Kidney glomerular epithelial cell (primary cell): ENCODE measurements around the gene MTFP1.
"Not testable (repeated sequence)": the region's sequence is repeated elsewhere in the genome, so short reads cannot be mapped to it uniquely, and the experiment has no call there.

Experiments used
- DNase-seq: peaks from one replicate; lab custom pipeline; 2025; lab: John Stamatoyannopoulos, UW

MTFP1 gene

DNA sequence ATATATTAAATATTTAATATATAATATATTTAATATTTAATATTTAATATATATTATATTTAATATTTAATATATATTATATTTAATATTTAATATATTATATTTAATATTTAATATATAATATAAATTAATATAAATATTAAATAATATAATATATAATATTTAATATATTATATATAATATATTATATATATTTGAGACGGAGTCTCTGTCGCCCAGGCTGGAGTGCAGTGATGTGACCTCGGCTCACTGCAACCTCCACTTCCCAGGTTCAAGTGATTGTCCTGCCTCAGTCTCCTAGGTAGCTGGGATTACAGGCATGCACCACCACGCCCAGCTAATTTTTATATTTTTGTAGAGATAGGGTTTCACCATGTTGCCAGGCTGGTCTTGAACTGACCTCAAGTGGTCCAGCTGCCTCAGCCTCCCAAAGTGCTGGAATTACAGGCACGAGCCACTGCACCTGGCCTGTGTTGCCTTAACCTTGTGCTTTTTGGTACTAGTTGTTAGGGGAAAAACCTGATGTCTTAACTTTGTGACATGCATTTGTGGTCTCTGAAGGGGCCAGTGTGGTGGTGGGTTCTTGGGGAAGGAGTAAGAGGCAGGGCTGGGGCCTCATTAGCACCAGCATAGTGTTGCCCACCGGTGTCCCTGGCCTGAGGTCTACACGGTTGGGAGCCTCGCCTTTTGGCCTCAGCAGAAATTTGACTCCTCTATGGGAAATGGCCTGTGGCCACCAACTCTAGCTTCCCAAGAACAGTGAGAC is 29.7 kb downstream of the MTFP1 start:
- DNase-seq: no peak

DNA sequence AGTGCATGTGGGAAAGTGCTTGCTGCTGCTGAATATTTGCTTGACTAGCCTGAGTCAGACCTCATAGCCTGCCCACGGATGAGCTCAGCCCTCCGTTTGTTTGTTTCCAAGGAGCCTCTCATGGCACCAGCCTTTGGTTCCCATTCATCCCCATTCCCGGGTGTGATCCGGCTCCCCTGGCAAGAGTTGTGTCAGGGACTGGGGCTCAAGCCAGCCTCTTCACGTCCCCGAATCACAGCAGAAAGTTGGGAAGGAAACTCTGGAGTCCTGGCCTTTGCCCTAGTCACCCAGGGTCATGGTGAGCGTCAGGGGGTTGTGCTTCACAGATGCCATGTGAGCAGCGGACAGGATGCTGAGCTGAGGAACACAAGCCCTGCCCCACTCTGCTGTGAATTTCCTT is 32.4 kb downstream of the MTFP1 start:
- no peak for DNase-seq

DNA sequence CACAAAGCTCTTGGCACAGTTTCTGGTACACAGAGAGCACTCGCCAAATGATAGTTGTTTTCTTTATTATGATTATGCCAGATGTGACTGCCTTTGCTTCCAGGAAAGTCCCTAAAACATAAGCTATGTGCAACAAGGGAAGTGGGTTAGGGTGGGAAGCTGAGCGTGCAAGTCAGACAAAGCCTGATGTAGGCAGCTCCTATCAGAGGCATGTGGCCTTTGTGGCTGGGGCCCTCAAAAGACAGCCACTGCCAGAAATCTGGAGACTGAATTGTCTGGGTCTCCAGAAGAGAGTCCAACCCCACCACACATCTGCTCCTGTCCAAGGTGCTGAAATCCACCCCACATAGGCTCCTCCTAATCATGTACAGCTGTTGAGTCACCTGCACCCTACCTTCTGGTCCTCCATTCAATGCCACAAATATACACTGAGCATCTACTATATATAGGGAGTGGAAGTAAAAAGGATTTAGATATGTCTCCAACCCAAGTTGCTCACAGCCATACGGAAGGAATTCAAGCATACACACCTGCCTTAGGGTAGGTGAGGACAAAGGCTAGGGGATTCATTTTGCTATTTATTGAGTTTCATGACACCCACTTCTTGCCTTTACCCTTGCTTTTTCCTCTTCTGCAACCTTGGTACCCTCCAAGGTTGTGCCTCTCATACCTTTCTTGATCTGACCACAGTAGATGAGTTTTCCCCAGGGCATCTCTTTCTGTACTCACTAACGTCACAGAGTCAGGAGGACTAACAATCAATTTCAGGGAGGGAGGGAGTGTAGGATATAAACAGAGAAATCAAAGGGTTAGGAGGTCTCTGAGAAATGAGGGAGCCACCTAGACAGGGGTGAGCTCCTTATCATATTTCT is 33.8 kb downstream of the MTFP1 start:
- no peak for DNase-seq

DNA sequence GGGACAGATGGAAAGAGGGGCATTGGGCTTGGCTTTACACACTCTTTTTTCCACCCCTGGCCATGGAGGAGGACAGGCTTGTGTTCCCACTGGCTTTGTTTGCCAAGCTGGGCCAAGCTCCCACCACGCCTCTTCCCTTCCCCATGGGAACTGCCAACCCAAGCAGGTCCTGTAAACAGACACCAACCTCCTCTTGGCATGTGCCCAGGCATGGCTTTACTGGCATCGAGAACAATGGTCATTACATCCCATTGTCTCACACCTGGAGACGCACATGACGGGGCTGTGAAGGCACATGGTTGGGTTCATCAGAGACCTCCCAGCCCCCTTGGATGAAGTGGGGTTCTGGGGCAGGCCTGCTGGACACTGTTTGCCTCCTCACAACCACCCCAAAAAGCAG is 34.6 kb downstream of the MTFP1 start:
- DNase-seq: no peak

DNA sequence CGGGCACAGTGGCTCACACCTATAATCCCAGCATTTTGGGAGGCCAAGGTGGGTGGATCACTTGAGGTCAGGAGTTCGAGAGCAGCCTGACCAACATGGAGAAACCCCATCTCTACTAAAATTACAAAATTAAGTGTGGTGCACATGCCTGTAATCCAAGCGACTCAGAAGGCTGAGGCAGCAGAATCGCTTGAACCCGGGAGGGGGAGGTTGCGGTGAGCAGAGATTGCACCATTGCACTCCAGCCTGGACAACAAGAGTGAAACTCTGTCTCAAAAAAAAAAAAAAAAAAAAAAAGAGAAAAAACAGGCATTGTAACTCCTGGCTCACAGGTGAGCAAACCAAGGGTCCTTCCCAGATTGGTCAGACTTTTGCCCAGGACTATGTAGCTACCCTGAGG is 35.0 kb downstream of the MTFP1 start:
- not testable (repeated sequence) for DNase-seq

DNA sequence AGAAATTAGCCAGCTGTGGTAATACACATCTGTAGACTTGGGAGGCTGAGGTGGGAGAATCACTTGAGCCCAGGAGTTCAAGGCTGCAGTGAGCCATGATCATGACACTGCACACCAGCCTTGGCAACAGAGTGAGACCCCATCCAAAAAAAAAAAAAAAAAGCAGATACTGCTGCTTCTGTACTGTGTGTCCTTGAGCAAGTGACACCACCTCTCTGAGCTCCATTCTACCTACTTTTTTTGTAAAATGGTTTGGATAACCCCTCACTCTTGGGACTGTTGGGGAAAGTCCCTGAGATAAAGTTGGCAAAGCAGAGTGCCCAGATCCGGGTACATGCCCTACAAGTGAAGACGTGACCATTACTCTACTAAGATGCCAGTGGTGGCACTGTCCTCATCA is 43.6 kb downstream of the MTFP1 start:
- no peak for DNase-seq

DNA sequence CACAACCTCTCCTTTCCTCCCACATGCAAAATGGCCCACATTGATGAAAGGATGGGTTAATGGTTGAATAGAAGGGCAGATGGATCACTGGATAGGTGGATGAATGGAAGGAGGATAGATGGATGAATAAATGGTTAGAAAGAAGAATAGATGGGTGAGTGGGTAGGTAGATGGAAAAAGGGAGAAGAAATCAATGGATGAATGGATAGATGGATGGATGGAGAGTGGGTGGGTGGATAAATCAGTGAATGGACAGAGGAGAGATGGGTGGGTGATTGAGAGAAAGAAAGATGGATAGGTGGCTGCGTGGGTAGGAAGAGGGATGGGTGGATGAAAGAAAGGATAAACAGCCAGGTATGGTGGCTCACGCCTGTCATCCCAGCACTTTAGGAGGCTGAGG is 45.1 kb downstream of the MTFP1 start:
- no peak for DNase-seq

DNA sequence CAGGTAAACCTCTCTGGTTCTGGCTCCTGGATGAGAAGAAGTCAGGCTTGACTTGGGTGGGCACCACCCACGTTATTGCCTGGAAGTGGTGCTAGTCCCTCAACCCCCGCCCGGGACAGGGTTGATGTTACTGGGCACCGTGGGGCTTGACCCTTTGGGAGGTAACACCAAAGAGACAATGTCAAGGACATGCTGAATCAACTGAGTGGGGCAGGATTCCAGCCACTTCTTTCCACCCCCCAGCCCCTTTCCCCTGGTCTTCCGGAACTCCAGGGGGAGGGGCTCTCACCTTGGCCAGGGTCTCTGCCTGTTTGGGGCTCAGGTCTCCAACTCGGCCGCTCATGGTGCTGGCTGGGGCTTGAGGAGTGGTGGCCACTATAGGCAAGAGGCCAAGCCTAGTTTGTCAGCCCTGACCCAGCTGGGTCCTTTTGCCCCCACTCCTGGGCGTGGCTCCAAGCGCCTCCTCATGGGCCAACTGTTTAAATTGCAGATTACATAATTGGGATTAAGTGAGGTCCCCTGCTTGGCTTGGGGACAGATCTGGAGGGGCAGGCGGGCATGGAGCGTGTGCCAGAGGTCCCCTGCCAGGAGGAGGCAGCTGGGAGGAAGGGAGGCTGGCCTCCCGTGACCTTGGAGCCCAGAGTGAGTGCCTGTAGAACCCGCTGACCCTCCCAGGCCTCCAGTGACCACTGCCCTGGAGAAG is 46.2 kb downstream of the MTFP1 start, which contains the start of gene SEC14L3:
Gene SEC14L3, minus strand, starts transcription at position 402 of the 703 bp plus-strand sequence. Its CDS starts 59 bp downstream, at position 343.
- DNase-seq: no peak

DNA sequence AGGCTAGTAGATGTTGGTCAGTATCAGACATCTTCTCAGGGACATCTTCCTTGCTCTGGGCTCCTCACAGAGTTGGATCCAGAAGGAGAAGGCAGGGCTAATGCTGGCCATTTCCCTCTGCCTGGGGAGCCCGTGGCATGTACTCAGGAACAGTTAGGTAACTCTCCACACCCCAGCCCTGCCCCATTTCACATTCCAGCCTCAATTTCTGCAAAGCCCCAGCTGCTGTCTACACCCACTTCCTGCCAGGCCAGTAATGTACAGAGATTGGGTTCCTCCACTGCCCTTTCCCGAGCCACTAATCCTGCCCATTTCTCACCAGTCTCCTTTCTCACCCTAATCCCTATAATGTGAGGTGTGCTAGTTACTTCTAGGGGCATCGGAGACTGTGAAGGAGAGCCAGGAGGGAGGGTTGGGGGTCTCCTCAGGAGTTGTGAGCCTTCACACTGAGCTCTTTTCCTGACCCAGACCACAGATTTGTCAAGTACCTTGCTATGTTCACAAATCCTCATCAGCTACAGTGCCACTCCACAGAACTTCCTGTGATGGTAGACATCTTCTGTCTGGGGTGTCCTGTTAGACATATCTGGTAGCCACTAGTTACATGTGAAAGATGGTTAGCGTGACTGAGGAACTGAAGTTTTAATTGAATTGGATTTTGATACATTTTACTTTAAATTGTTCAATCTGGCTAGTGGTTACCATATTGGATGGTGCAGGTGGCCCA is 47.6 kb downstream of the MTFP1 start:
- no peak for DNase-seq

DNA sequence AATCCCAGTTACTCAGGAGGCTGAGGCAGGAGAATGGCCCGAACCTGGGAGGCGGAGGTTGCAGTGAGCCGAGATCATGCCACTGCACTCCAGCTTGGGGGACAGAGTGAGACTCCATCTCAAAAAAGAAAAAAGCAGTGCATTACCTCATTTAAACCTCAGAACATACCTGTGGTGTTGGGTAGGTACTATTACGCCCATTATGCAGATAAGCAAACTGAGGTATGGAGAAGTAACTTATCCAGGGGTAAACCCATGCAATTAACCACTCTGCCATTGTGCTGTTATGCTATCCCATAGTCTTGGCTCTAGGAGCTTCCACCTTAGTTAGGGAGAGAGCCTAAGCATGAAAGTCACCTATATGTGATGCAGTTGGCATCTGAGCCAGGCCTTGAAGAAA is 48.6 kb downstream of the MTFP1 start:
- DNase-seq: no peak

DNA sequence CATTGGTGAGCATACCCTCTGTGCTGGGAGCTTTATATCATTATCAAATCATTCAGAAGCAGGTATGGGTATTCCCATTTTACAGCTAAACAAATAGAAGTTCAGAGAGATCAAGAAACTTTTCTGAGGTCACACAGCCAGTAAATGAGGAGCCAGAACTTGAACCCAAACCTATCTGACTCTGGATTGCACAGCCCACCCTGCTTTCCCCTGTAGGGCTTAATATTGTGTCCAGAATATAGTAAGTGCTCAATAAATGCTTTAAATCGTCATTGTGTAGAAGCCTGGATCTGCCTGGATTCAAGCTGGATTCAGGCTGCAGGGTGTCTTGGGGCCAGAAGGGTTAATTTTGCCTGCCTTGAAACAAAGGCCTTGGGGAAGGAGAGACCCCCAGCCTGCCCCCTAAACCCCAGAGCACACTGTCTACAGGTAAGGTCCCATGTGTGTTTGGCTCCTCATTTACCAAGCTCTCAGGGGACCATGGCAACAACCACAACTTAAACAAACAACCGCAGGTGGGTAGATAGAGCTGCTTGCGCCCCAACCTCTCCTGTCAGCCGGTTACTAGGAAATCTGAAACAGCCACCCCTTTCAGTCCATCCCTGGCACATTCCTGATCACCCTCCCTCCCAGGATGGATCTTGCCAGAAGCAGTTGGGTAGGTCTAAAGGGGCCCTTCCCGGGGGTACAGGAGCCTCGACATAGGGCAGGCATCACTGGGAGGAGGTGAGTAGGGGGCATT is 49.3 kb downstream of the MTFP1 start:
- no peak for DNase-seq
